Measurements from ENCODE around the gene CPNE4.

Gene CPNE4

DNA sequence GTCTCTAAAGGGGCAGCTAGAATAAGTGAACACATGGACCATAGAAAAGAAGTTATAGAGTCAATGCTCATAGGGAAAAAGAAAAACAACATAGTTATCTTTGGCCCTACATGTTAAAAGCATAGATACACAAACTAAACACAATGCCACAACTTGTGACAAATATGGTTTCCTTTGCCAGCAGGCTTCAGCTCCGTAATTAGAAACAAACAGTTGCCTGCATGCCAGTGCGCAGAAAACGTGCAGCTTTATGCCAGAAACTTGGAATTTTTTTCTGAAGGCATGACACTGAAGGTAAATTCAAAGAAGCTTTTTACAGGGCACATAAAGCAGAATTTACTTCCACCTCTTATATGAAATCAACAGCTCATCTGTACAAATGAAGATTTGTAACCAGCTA lies 2.2 kb upstream of the CPNE4 start:
- TF ChIP-seq TAF1 (IDR thresholded peaks at IDR 0.05; ENCODE audit: borderline replicate concordance, insufficient read depth, low read length) (no peak), POLR2AphosphoS5 (IDR thresholded peaks at IDR 0.05; ENCODE audit: low read depth, low read length) (no peak), SIN3A (IDR thresholded peaks at IDR 0.05; ENCODE audit: borderline replicate concordance, insufficient read depth, low read length) (no peak), FOXP2 (optimal IDR thresholded peaks at IDR 0.05; ENCODE audit: borderline replicate concordance, extremely low read depth, extremely low read length, insufficient read depth) (no peak)
- TF ChIP-seq, protein P1, sequence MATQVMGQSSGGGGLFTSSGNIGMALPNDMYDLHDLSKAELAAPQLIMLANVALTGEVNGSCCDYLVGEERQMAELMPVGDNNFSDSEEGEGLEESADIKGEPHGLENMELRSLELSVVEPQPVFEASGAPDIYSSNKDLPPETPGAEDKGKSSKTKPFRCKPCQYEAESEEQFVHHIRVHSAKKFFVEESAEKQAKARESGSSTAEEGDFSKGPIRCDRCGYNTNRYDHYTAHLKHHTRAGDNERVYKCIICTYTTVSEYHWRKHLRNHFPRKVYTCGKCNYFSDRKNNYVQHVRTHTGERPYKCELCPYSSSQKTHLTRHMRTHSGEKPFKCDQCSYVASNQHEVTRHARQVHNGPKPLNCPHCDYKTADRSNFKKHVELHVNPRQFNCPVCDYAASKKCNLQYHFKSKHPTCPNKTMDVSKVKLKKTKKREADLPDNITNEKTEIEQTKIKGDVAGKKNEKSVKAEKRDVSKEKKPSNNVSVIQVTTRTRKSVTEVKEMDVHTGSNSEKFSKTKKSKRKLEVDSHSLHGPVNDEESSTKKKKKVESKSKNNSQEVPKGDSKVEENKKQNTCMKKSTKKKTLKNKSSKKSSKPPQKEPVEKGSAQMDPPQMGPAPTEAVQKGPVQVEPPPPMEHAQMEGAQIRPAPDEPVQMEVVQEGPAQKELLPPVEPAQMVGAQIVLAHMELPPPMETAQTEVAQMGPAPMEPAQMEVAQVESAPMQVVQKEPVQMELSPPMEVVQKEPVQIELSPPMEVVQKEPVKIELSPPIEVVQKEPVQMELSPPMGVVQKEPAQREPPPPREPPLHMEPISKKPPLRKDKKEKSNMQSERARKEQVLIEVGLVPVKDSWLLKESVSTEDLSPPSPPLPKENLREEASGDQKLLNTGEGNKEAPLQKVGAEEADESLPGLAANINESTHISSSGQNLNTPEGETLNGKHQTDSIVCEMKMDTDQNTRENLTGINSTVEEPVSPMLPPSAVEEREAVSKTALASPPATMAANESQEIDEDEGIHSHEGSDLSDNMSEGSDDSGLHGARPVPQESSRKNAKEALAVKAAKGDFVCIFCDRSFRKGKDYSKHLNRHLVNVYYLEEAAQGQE (IDR thresholded peaks at IDR 0.05; ENCODE audit: insufficient read depth in 1 of 2, low read depth in 2 of 2, low read length in 2 of 2) = no peak

DNA sequence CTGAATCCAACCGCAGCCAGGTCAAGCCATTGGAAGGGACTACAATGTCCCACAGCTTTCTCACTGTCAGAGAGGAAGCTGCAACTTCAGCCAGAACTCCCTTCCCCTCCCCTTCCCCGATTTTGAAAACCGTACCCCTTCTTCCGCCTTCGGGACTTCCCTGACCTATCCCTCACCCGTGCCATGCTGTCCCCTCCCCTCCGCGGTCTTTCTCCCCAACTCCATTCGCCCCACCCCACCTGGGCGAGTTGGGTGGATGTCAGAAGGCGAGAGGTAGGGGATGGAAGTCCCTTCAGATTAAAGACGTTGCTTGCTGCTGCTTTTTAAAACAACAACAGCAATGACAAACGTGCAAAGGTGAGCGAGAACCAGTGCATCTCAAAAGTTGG lies 723 bp downstream of the CPNE4 start:
- TF ChIP-seq FOXP2 (optimal IDR thresholded peaks at IDR 0.05; ENCODE audit: borderline replicate concordance, extremely low read depth, extremely low read length, insufficient read depth) (no peak), POLR2AphosphoS5 (IDR thresholded peaks at IDR 0.05; ENCODE audit: low read depth, low read length) (no peak), TAF1 (IDR thresholded peaks at IDR 0.05; ENCODE audit: borderline replicate concordance, insufficient read depth, low read length) (no peak), SIN3A (IDR thresholded peaks at IDR 0.05; ENCODE audit: borderline replicate concordance, insufficient read depth, low read length) (no peak)
- TF ChIP-seq, protein P1 (IDR thresholded peaks at IDR 0.05; ENCODE audit: insufficient read depth in 1 of 2, low read depth in 2 of 2, low read length in 2 of 2) = no peak

DNA sequence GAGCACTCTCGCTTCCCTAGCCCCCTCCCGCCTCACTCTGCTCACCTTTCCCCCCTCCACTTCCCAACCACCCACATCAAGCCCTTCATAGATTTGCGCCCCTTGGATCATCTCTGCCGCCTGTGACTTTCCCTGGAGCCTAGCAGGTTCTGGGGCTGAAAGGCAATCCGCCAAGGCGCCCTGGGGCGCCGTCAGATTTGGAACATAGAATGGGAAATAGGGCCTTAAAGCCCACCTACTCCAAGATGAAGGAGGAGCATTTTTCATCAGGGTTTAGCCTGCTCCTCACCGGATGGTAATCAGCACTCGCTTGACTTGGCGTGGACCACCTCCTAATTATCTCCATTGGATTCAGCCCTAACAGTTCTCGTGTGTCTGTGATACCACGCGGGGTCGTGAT lies 1.3 kb downstream of the CPNE4 start:
- TF ChIP-seq, protein P1 (IDR thresholded peaks at IDR 0.05; ENCODE audit: insufficient read depth in 1 of 2, low read depth in 2 of 2, low read length in 2 of 2) = no peak
- TF ChIP-seq TAF1 (IDR thresholded peaks at IDR 0.05; ENCODE audit: borderline replicate concordance, insufficient read depth, low read length) (no peak), POLR2AphosphoS5 (IDR thresholded peaks at IDR 0.05; ENCODE audit: low read depth, low read length) (no peak), FOXP2 (optimal IDR thresholded peaks at IDR 0.05; ENCODE audit: borderline replicate concordance, extremely low read depth, extremely low read length, insufficient read depth) (no peak), SIN3A (IDR thresholded peaks at IDR 0.05; ENCODE audit: borderline replicate concordance, insufficient read depth, low read length) (no peak)

DNA sequence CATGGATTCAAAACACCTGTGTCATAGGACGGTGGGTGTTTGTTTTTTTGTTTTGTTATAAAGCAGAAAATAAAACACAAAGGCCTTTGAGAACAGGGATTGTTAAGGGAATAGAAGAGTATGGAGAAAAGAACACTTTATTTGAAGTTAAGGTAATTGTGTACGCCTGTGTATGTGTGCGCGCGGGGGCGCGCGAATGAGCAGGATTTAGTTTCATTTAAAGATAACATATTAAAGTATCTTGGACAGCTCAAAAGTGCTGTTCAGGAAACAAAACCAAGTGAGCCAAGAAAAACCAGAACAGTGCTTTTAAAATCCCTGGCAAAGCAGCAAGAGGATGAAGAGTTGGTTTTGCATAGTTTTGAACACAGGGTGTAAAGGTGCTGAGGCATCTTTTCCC lies 1.9 kb downstream of the CPNE4 start:
- TF ChIP-seq FOXP2 (optimal IDR thresholded peaks at IDR 0.05; ENCODE audit: borderline replicate concordance, extremely low read depth, extremely low read length, insufficient read depth) (no peak), TAF1 (IDR thresholded peaks at IDR 0.05; ENCODE audit: borderline replicate concordance, insufficient read depth, low read length) (no peak), POLR2AphosphoS5 (IDR thresholded peaks at IDR 0.05; ENCODE audit: low read depth, low read length) (no peak), SIN3A (IDR thresholded peaks at IDR 0.05; ENCODE audit: borderline replicate concordance, insufficient read depth, low read length) (no peak)
- TF ChIP-seq, protein P1 (IDR thresholded peaks at IDR 0.05; ENCODE audit: insufficient read depth in 1 of 2, low read depth in 2 of 2, low read length in 2 of 2) = no peak
